ENCODE results near the gene ZNF593. TPM values are rescaled to one million over a fixed set of nuclear protein-coding genes. Genes with fewer than 3 reads are reported as not detected.

ZNF593 gene
- total and polyA plus RNA-seq, 9 of the 15 experiments (the other 6 are each of a cell fraction or from before 2014, with no cell fraction given), result 9.8 to 334 (median 48.2) TPM

- TF ChIP-seq CREB3 (tag; conservative IDR thresholded peaks at IDR 0.05; ENCODE audit: low read depth), result peak; percentile 93; the same call in 1 of the 2 replicates
- peak; percentile 71 for TF ChIP-seq NFIC (IDR thresholded peaks at IDR 0.05)
- peak; percentile 76; the same call in 1 of the 2 replicates for TF ChIP-seq MEF2D (tag; conservative IDR thresholded peaks at IDR 0.05; ENCODE audit: low read depth)
- peak; percentile 32; the same call in 1 of the 2 replicates for TF ChIP-seq HSF4 (CRISPR knock-in tag; IDR thresholded peaks at IDR 0.05; ENCODE audit: borderline replicate concordance)
- peak; percentile 78 for TF ChIP-seq IRF9 (tag; IDR thresholded peaks at IDR 0.05)
- TF ChIP-seq SRF (CRISPR knock-in tag; IDR thresholded peaks at IDR 0.05), result 0 out of 4 replicates have a peak, but pooled peaks of 1 of the 2 experiments have one; percentile 38
- no peak for TF ChIP-seq MYC (IDR thresholded peaks at IDR 0.05; ENCODE audit: low read depth, low read length)
- TF ChIP-seq MYC (CRISPR knock-in tag; IDR thresholded peaks at IDR 0.05; ENCODE audit: borderline replicate concordance, low read depth), result peak; percentile 36; the same call in 1 of the 2 replicates
- no peak for TF ChIP-seq ZNF316 (IDR thresholded peaks at IDR 0.05)
- TF ChIP-seq TEAD1 (CRISPR knock-in tag; IDR thresholded peaks at IDR 0.05), result peak in 1 of 2 experiments; percentile 18; a peak in 1 of 4 replicates
- TF ChIP-seq NFIX (CRISPR knock-in tag; IDR thresholded peaks at IDR 0.05; ENCODE audit: low read depth), result 0 out of 2 replicates have a peak, but pooled peaks have one; percentile 5
- TF ChIP-seq PYGO2 (tag; IDR thresholded peaks at IDR 0.05), result peak; percentile 27; the same call in 1 of the 2 replicates
- 0 out of 2 replicates have a peak, but pooled peaks have one; percentile 13 for TF ChIP-seq NFRKB (IDR thresholded peaks at IDR 0.05; ENCODE audit: low read depth)
- TF ChIP-seq NR4A1 (CRISPR knock-in tag; IDR thresholded peaks at IDR 0.05), result no peak
- TF ChIP-seq NR4A1 (tag; IDR thresholded peaks at IDR 0.05), result peak; percentile 91
- no peak for TF ChIP-seq TCF3 (CRISPR knock-in tag; IDR thresholded peaks at IDR 0.05)
- no peak for TF ChIP-seq MBD1 (CRISPR knock-in tag; IDR thresholded peaks at IDR 0.05)
- peak; percentile 78 for TF ChIP-seq PTRF (tag; IDR thresholded peaks at IDR 0.05)
- TF ChIP-seq ZNF592 (IDR thresholded peaks at IDR 0.05), result peak; percentile 92
These were observed 45.0 kb upstream of the ZNF593 start (continued) for GRCh38 chr1:26124418-26125331.
